Endothelial cell of umbilical vein (primary cell): ENCODE measurements around the gene RAB1A. TPM values are rescaled to one million over a fixed set of nuclear protein-coding genes. Genes with fewer than 3 reads are reported as not detected.

Source experiments
- BruUV-seq: library from RNA; stranded (reverse); fragments of 400-500 nt; replicated peaks from 2 replicates; lab custom pipeline; 2021; lab: Mats Ljungman, UMichigan
- CTCF ChIA-PET: fragments of 300-600, 350-600 bp; sonication (Branson Sonifier 250); formaldehyde crosslinking; loops from one replicate; lab custom pipeline; 2021; ENCODE audit warnings: antibody characterized with exemption, inconsistent platforms; lab: Charles Lee
- POLR2A ChIA-PET: fragments of 300-600, 350-600 bp; sonication (Branson Sonifier 250); formaldehyde crosslinking; loops from one replicate; lab custom pipeline; 2021; ENCODE audit warnings: antibody characterized with exemption, inconsistent platforms; lab: Charles Lee
- DNase-seq: peaks from one replicate; pipeline ENCODE4 v3.0.0-alpha.2; 2011; ENCODE audit warnings: low read depth, low spot score
- FAIRE-seq: peaks from 2 replicates; lab custom pipeline; 2011; peaks lifted over from hg19 to GRCh38; lab: Jason Lieb, UNC
- H2AFZ ChIP-seq: 2 replicates; pipeline ENCODE4 v1.6.0; 2012; ENCODE audit warnings: low read depth, low read length, control low read depth, inconsistent platforms
- H3K27ac ChIP-seq: 2 replicates; pipeline ENCODE4 v1.5.1; 2011; ENCODE audit warnings: low read depth, mild to moderate bottlenecking, control low read depth, low read length, moderate library complexity; ENCODE audit not compliant: insufficient read depth
- H3K27me3 ChIP-seq, 2 experiments: 2 replicates each; pipeline versions ENCODE4 v1.6.0 to v1.6.1; 2011; ENCODE audit warnings: low read length in 2 of 2, mixed read lengths in 1 of 2; ENCODE audit not compliant: control insufficient read depth in 2 of 2, insufficient read depth in 2 of 2
- H3K36me3 ChIP-seq, 2 experiments: 2 replicates in 1 of 2; 3 replicates in 1 of 2; pipeline ENCODE4 v1.5.1; 2011; ENCODE audit warnings: low read length in 2 of 2, mild to moderate bottlenecking in 1 of 2, moderate library complexity in 1 of 2; ENCODE audit not compliant: control insufficient read depth in 2 of 2, insufficient read depth in 2 of 2; ENCODE audit errors: extremely low read depth in 1 of 2
- H3K4me1 ChIP-seq: 3 replicates; pipeline ENCODE4 v1.5.1; 2011; ENCODE audit warnings: mild to moderate bottlenecking, low read length; ENCODE audit not compliant: control insufficient read depth, insufficient read depth; ENCODE audit errors: extremely low read depth
- H3K4me2 ChIP-seq: 2 replicates; pipeline ENCODE4 v1.6.1; 2011; ENCODE audit warnings: low read length, control low read depth, mixed read lengths; ENCODE audit not compliant: insufficient read depth
- H3K4me3 ChIP-seq, 3 experiments: fragments of 200-600 bp in 1 of 3; sonication (generic), shearing (Covaris generic) in 1 of 3; replicated peaks in 1 of 3; 2 replicates each; pipeline ENCODE4 v1.5.1; 2011 to 2016; ENCODE audit warnings: control low read depth in 3 of 3, low read length in 3 of 3, mild to moderate bottlenecking in 2 of 3, inconsistent platforms in 1 of 3, low read depth in 1 of 3, moderate library complexity in 1 of 3; ENCODE audit not compliant: insufficient read depth in 1 of 3
- H3K79me2 ChIP-seq: 2 replicates; pipeline ENCODE4 v1.6.0; 2012; ENCODE audit warnings: low read length, inconsistent platforms; ENCODE audit not compliant: control insufficient read depth, insufficient read depth
- H3K9ac ChIP-seq: replicated peaks from 2 replicates; pipeline ENCODE3; 2011; ENCODE audit warnings: low read length, control low read depth; ENCODE audit not compliant: insufficient read depth; ENCODE audit errors: extremely low read depth
- H3K9me1 ChIP-seq: replicated peaks from 3 replicates; pipeline ENCODE4 v1.6.0; 2011; ENCODE audit warnings: mild to moderate bottlenecking, low read length; ENCODE audit not compliant: control insufficient read depth, insufficient read depth; ENCODE audit errors: extremely low read depth
- H3K9me3 ChIP-seq: replicated peaks from 2 replicates; pipeline ENCODE4 v1.5.1; 2012; ENCODE audit warnings: low read length, inconsistent platforms; ENCODE audit not compliant: control insufficient read depth, insufficient read depth
- H4K20me1 ChIP-seq: replicated peaks from 2 replicates; pipeline ENCODE3; 2011; ENCODE audit warnings: mild to moderate bottlenecking, low read length; ENCODE audit not compliant: control insufficient read depth, insufficient read depth; ENCODE audit errors: extremely low read depth
- EZH2 ChIP-seq: IDR thresholded peaks from 2 replicates; pipeline ENCODE4 v1.6.1; 2012; ENCODE audit warnings: borderline replicate concordance, low read depth, mild to moderate bottlenecking, moderate library complexity, low read length, inconsistent platforms; ENCODE audit not compliant: severe bottlenecking
- FOS ChIP-seq: IDR thresholded peaks from 2 replicates; pipeline ENCODE4 v1.6.1; 2011; ENCODE audit warnings: mild to moderate bottlenecking, low read length, moderate library complexity, borderline replicate concordance; ENCODE audit not compliant: insufficient read depth
- JUN ChIP-seq: IDR thresholded peaks from 2 replicates; pipeline ENCODE4 v1.6.1; 2011; ENCODE audit warnings: borderline replicate concordance, low read depth; ENCODE audit not compliant: insufficient read length, insufficient read depth
- MAX ChIP-seq: IDR thresholded peaks from 2 replicates; pipeline ENCODE4 v1.6.1; 2011; ENCODE audit not compliant: insufficient read depth, insufficient read length
- MYC ChIP-seq: IDR thresholded peaks from one replicate; pipeline ENCODE4 v1.6.1; 2011; ENCODE audit warnings: mild to moderate bottlenecking, low read depth, low read length
- POLR2AphosphoS5 ChIP-seq: IDR thresholded peaks from 2 replicates; pipeline ENCODE4 v1.6.1; 2012; ENCODE audit warnings: low read depth, mild to moderate bottlenecking, control low read depth, low read length, moderate library complexity; ENCODE audit not compliant: insufficient read depth
- dilution Hi-C: fragments of 300-500 bp; cut with MboI; formaldehyde crosslinking; loops from one replicate; pipeline ENCODE4 v1.15.0; 2019; ENCODE audit warnings: low sequenced_read_pairs; ENCODE audit not compliant: extremely low pct_ligation_motif_present
- intact Hi-C: fragments of 100-400 bp; cut with micrococcal nuclease; formaldehyde crosslinking; loops from one replicate; pipeline ENCODE4 v1.10.0; 2022
- polyA plus RNA-seq, 4 experiments: library from polyadenylated mRNA; depleted of rRNA in 3 of 4; stranded (reverse) in 3 of 4; unstranded in 1 of 4; fragments of >200 nt; gene quantifications; 2 replicates each; pipeline versions ENCODE4 v1.2.1 to v1.2.3, GENCODE V29; 2011 to 2012; ENCODE audit warnings: missing spikeins in 1 of 4
- total RNA-seq: library from RNA; stranded (reverse); gene quantifications from 2 replicates; pipeline ENCODE4 v1.2.3, GENCODE V29; 2021

Gene RAB1A
- total and polyA plus RNA-seq, 2 donors (not counting 3 experiments of a cell fraction or from before 2014, with no cell fraction given) = 121 to 176 TPM

- no peak for DNase-seq
- Histone ChIP-seq H3K9me1 (no peaks in the 10 kb centered on the region), H2AFZ (no peak overlapping the region), H3K36me3 (peaks cover 6 to 10% of the 10 kb centered on the region in 2 experiments), H3K4me1 (peaks cover 3% of the 10 kb centered on the region), H3K27me3 (no peaks in the 10 kb centered on the region), H3K9me3 (no peaks in the 10 kb centered on the region), H3K4me3 (no peak overlapping the region), H3K27ac (no peak overlapping the region), H3K9ac (no peak overlapping the region), H3K4me2 (no peak overlapping the region), H4K20me1 (peaks cover 6% of the 10 kb centered on the region), H3K79me2 (peaks cover 64% of the 10 kb centered on the region)
- POLR2A ChIA-PET = no interaction called here
- CTCF ChIA-PET = no interaction called here
- TF ChIP-seq MYC (no peak), JUN (no peak), FOS (no peak)
- no TSS peak for BruUV-seq
- FAIRE-seq = no peak
- dilution Hi-C loops (no loop called here), intact Hi-C loops (no loop called here)
Observed at GRCh38 chr2:65098741-65099140, 31.2 kb downstream of the RAB1A start.

- dilution Hi-C loops (no loop called here), intact Hi-C loops (no loop called here)
- BruUV-seq = no TSS peak
- Histone ChIP-seq H3K79me2 (peaks cover 63% of the 10 kb centered on the region), H3K36me3 (peaks cover 7 to 10% of the 10 kb centered on the region in 2 experiments), H3K9ac (no peak overlapping the region), H4K20me1 (peaks cover 6% of the 10 kb centered on the region), H3K4me3 (no peak overlapping the region), H3K9me3 (no peaks in the 10 kb centered on the region), H2AFZ (no peak overlapping the region), H3K4me1 (peaks cover 3% of the 10 kb centered on the region), H3K4me2 (no peak overlapping the region), H3K9me1 (no peaks in the 10 kb centered on the region), H3K27me3 (no peaks in the 10 kb centered on the region), H3K27ac (no peak overlapping the region)
- DNase-seq (no peak), FAIRE-seq (no peak)
- TF ChIP-seq MAX = no peak
- no peak for TF ChIP-seq EZH2
- TF ChIP-seq MYC = no peak
- TF ChIP-seq JUN = no peak
- no peak for TF ChIP-seq POLR2AphosphoS5
- ChIA-PET POLR2A (no interaction called here), CTCF (interaction anchor here (0.6 kb wide), 1 partner anchor 22 kb away, joined by 3 read pairs; no protein-coding TSS in a partner anchor)
Observed at GRCh38 chr2:65097844-65098243, 32.1 kb downstream of the RAB1A start.
